NT2/D1 (cell line): ENCODE data around the gene TMEM14B.

Experiments
- SUZ12 ChIP-seq: IDR thresholded peaks from 2 replicates; pipeline ENCODE4 v1.6.1; 2011; ENCODE audit not compliant: insufficient read length, insufficient read depth; ENCODE audit errors: extremely low read depth
- YY1 ChIP-seq: IDR thresholded peaks from 2 replicates; pipeline ENCODE4 v1.6.1; 2011; ENCODE audit not compliant: insufficient read length, insufficient read depth

- TF ChIP-seq YY1 (no peak), SUZ12 (no peak)
Observed at GRCh38 chr6:10771371-10771894, 23.8 kb downstream of the TMEM14B start.
